Fibroblast of lung (primary cell): ENCODE measurements around the gene GSG1L.

Experiments
- CTCF ChIP-seq, 2 donors: IDR thresholded peaks in 1 of 2; conservative IDR thresholded peaks in 1 of 2; 1 replicate in 1 of 2; 2 replicates in 1 of 2; pipeline ENCODE4 v1.5.1; 2011 to 2012; ENCODE audit warnings: low read length in 2 of 2, control low read depth in 1 of 2, inconsistent platforms in 1 of 2, low read depth in 1 of 2, mild to moderate bottlenecking in 1 of 2
- EZH2 ChIP-seq: IDR thresholded peaks from 2 replicates; pipeline ENCODE4 v1.5.1; 2012; ENCODE audit warnings: low read length, control low read depth, mild to moderate bottlenecking; ENCODE audit errors: missing control alignments

DNA sequence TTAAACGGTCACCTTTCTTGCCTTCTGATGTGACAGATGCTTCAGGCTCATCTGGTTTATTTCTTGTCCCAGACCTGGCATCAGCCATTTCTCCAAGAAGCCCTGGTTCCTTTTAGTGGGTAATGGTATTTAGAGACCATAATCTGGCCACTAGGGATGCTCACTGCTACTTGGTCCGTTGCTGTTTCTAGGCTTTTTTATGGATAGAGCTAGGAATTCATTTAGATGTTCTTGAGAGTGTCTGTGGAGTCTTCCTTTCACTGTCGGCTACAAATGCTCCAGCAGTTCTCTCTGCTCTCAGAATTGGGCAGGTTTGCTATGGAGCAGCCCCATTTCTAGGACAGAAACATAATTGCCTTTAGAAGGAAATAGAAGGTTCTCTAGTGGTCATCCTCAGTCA lies 299.1 kb downstream of the GSG1L start:
- TF ChIP-seq CTCF (conservative IDR thresholded peaks at IDR 0.05 in 1 of 2, IDR thresholded peaks at IDR 0.05 in 1 of 2; ENCODE audit: low read depth in 1 of 2, low read length in 2 of 2) (no peak), EZH2 (no peak)
